Osteoblast (primary cell): Measurements from ENCODE around the gene NT5E. TPM values are rescaled to one million over a fixed set of nuclear protein-coding genes. Genes with fewer than 3 reads are reported as not detected.

Experiments used
- DNase-seq: peaks from one replicate; pipeline ENCODE4 v3.0.0; 2011; ENCODE audit warnings: low spot score, mixed read lengths; ENCODE audit not compliant: insufficient read length; ENCODE audit errors: missing footprints
- H2AFZ ChIP-seq: 2 replicates; pipeline ENCODE4 v1.6.0; 2011; ENCODE audit warnings: mild to moderate bottlenecking, low read length
- H3K27ac ChIP-seq: 2 replicates; pipeline ENCODE4 v1.5.1; 2011; ENCODE audit warnings: mild to moderate bottlenecking, low read depth, low read length, moderate library complexity
- H3K27me3 ChIP-seq: 2 replicates; pipeline ENCODE4 v1.6.0; 2012; ENCODE audit warnings: mild to moderate bottlenecking, control low read depth, inconsistent platforms, low read length, moderate library complexity; ENCODE audit not compliant: insufficient read depth
- H3K36me3 ChIP-seq: 2 replicates; pipeline ENCODE4 v1.5.1; 2011; ENCODE audit warnings: mild to moderate bottlenecking, low read length, control low read depth, moderate library complexity; ENCODE audit not compliant: insufficient read depth
- H3K4me1 ChIP-seq: 2 replicates; pipeline ENCODE4 v1.5.1; 2011; ENCODE audit warnings: mild to moderate bottlenecking, low read length, control low read depth, moderate library complexity; ENCODE audit not compliant: insufficient read depth
- H3K4me2 ChIP-seq: 2 replicates; pipeline ENCODE4 v1.6.0; 2011; ENCODE audit warnings: mild to moderate bottlenecking, low read length; ENCODE audit not compliant: insufficient read depth
- H3K4me3 ChIP-seq: fragments of 200-600 bp; sonication (generic); 3 replicates; pipeline ENCODE4 v1.5.1; 2012; ENCODE audit warnings: mild to moderate bottlenecking, low read length, inconsistent platforms; ENCODE audit not compliant: insufficient read depth
- H3K79me2 ChIP-seq: 2 replicates; pipeline ENCODE4 v1.6.0; 2012; ENCODE audit warnings: mild to moderate bottlenecking, low read length, control low read depth, inconsistent platforms; ENCODE audit not compliant: insufficient read depth
- H3K9me3 ChIP-seq: 2 replicates; pipeline ENCODE4 v1.5.1; 2011; ENCODE audit warnings: low read depth, low read length, control low read depth
- H4K20me1 ChIP-seq: 2 replicates; pipeline ENCODE4 v1.6.0; 2012; ENCODE audit warnings: mild to moderate bottlenecking, low read length, control low read depth; ENCODE audit not compliant: insufficient read depth
- CTCF ChIP-seq: IDR thresholded peaks from 2 replicates; pipeline ENCODE4 v1.5.1; 2011; ENCODE audit warnings: mild to moderate bottlenecking, low read depth, low read length, moderate library complexity; ENCODE audit errors: extremely low read depth
- total RNA-seq: library from RNA; depleted of rRNA; stranded (reverse); fragments of >200 nt; gene quantifications from 2 replicates; pipeline ENCODE4 v1.2.3, GENCODE V29; 2012

Gene NT5E
- total RNA-seq, 1 donor: 219 TPM

GRCh38 chr6:85493389-85493788 is 43.5 kb downstream of the NT5E start:
- H3K36me3 ChIP-seq: peaks cover 67% of the 10 kb centered on the region
- no peak overlapping the region for H3K4me2 ChIP-seq
- H3K4me3 ChIP-seq: no peak overlapping the region
- H3K4me1 ChIP-seq: peaks cover 5% of the 10 kb centered on the region
- no peaks in the 10 kb centered on the region for H4K20me1 ChIP-seq
- H3K27ac ChIP-seq: no peak overlapping the region
- no peak for DNase-seq
- H3K79me2 ChIP-seq: peaks cover 2% of the 10 kb centered on the region
- no peaks in the 10 kb centered on the region for H3K27me3 ChIP-seq
- no peaks in the 10 kb centered on the region for H3K9me3 ChIP-seq
- H2AFZ ChIP-seq: no peak overlapping the region
- TF ChIP-seq CTCF: no peak

- no peak overlapping the region for H3K4me2 ChIP-seq
- H3K79me2 ChIP-seq: no peaks in the 10 kb centered on the region
- TF ChIP-seq CTCF: no peak
- no peaks in the 10 kb centered on the region for H4K20me1 ChIP-seq
- H3K4me3 ChIP-seq: no peak overlapping the region
- no peaks in the 10 kb centered on the region for H3K27me3 ChIP-seq
- peaks cover 5% of the 10 kb centered on the region for H3K4me1 ChIP-seq
- no peaks in the 10 kb centered on the region for H3K9me3 ChIP-seq
- no peak overlapping the region for H3K27ac ChIP-seq
- H2AFZ ChIP-seq: no peak overlapping the region
- peaks cover 55% of the 10 kb centered on the region for H3K36me3 ChIP-seq
- DNase-seq: peak; percentile 65
These were observed 45.0 kb downstream of the NT5E start for GRCh38 chr6:85494547-85495536.

- Histone ChIP-seq H4K20me1 (no peaks in the 10 kb centered on the region), H3K4me2 (no peak overlapping the region), H3K27me3 (no peaks in the 10 kb centered on the region), H3K79me2 (no peaks in the 10 kb centered on the region), H3K4me3 (no peak overlapping the region), H3K4me1 (no peaks in the 10 kb centered on the region), H2AFZ (no peak overlapping the region), H3K36me3 (peaks cover 42% of the 10 kb centered on the region), H3K9me3 (no peaks in the 10 kb centered on the region), H3K27ac (no peak overlapping the region)
- no peak for DNase-seq
- TF ChIP-seq CTCF: no peak
These were observed 46.2 kb downstream of the NT5E start for GRCh38 chr6:85496009-85496579.

GRCh38 chr6:85496856-85497255 is 47.0 kb downstream of the NT5E start:
- no peak for DNase-seq
- Histone ChIP-seq H4K20me1 (no peaks in the 10 kb centered on the region), H3K36me3 (peaks cover 35% of the 10 kb centered on the region), H3K4me3 (no peak overlapping the region), H3K27me3 (no peaks in the 10 kb centered on the region), H3K27ac (no peak overlapping the region), H3K4me2 (no peak overlapping the region), H2AFZ (no peak overlapping the region), H3K9me3 (no peaks in the 10 kb centered on the region), H3K4me1 (no peaks in the 10 kb centered on the region), H3K79me2 (no peaks in the 10 kb centered on the region)
- no peak for TF ChIP-seq CTCF
